ENCODE results near the gene GPD2. TPM values are rescaled to one million over a fixed set of nuclear protein-coding genes. Genes with fewer than 3 reads are reported as not detected.

The GPD2 gene
- total RNA-seq, 6 experiments from 2014 or later, result 3.2 to 8.8 (median 4.8) TPM

GRCh38 chr2:156423674-156424282 lies 12.4 kb upstream of the GPD2 start:
- no peaks in the 10 kb centered on the region for H3K9me3 ChIP-seq
- ATAC-seq (peak in 2 of 4 donors; percentile 14 to 88), DNase-seq (no peak)
- intact Hi-C loops (cut with DNase I), result no loop called here
- H3K27me3 ChIP-seq, result no peaks in the 10 kb centered on the region
- no peak overlapping the region for H3K27ac ChIP-seq
- WGBS (ENCODE audit: insufficient coverage, low coverage, low lambda C conversion rate, missing lambda C conversion rate), result 41% methylated on average over 8 of the region's 8 CpGs
- H3K4me3 ChIP-seq, result no peak overlapping the region
- H3K4me1 ChIP-seq, result no peaks in the 10 kb centered on the region
- no peak for TF ChIP-seq CTCF (IDR thresholded peaks at IDR 0.05)
- TF ChIP-seq POLR2A (IDR thresholded peaks at IDR 0.05), result no peak
- no peaks in the 10 kb centered on the region for H3K36me3 ChIP-seq

GRCh38 chr2:156427074-156427473 lies 9.1 kb upstream of the GPD2 start:
- H3K27ac ChIP-seq, result no peak overlapping the region
- TF ChIP-seq CTCF (IDR thresholded peaks at IDR 0.05) (no peak), POLR2A (IDR thresholded peaks at IDR 0.05) (no peak)
- intact Hi-C loops (cut with DNase I), result no loop called here
- H3K4me3 ChIP-seq, result no peak overlapping the region
- DNase-seq (no peak), ATAC-seq (no peak)
- H3K36me3 ChIP-seq, result no peaks in the 10 kb centered on the region
- H3K9me3 ChIP-seq, result no peaks in the 10 kb centered on the region
- no peaks in the 10 kb centered on the region for H3K27me3 ChIP-seq
- WGBS (ENCODE audit: insufficient coverage, low coverage, low lambda C conversion rate, missing lambda C conversion rate), result 57% methylated on average over 1 of the region's 1 CpG
- peaks cover 0 to 7% (median 0%) of the 10 kb centered on the region in 4 donors for H3K4me1 ChIP-seq

GRCh38 chr2:156429211-156429610 lies 7.0 kb upstream of the GPD2 start:
- TF ChIP-seq POLR2A (IDR thresholded peaks at IDR 0.05), result no peak
- TF ChIP-seq CTCF (IDR thresholded peaks at IDR 0.05), result no peak
- H3K4me3 ChIP-seq, result no peak overlapping the region
- peaks cover 0 to 7% (median 0%) of the 10 kb centered on the region in 4 donors for H3K4me1 ChIP-seq
- no peaks in the 10 kb centered on the region for H3K9me3 ChIP-seq
- ATAC-seq, result no peak
- H3K27ac ChIP-seq, result no peak overlapping the region
- no peak for DNase-seq
- intact Hi-C loops (cut with DNase I), result no loop called here
- no peaks in the 10 kb centered on the region for H3K36me3 ChIP-seq
- H3K27me3 ChIP-seq, result no peaks in the 10 kb centered on the region

- Histone ChIP-seq H3K4me3 (no peak overlapping the region), H3K9me3 (no peaks in the 10 kb centered on the region), H3K27me3 (no peaks in the 10 kb centered on the region), H3K36me3 (no peaks in the 10 kb centered on the region), H3K27ac (no peak overlapping the region), H3K4me1 (peaks cover 0 to 7% (median 0%) of the 10 kb centered on the region in 4 donors)
- no peak for TF ChIP-seq POLR2A (IDR thresholded peaks at IDR 0.05)
- TF ChIP-seq CTCF (IDR thresholded peaks at IDR 0.05), result no peak
- intact Hi-C loops (cut with DNase I), result no loop called here
- ATAC-seq (peak in 2 of 4 donors; percentile 26 to 44), DNase-seq (no peak)
- 79% methylated on average over 2 of the region's 2 CpGs for WGBS (ENCODE audit: insufficient coverage, low coverage, low lambda C conversion rate, missing lambda C conversion rate)
These were observed 5.8 kb upstream of the GPD2 start for GRCh38 chr2:156430236-156430979.
